GM12872 (cell line): ENCODE results near the gene C1QTNF7.

Experiments used
- TF ChIP-seq, protein P1 (sequence below): IDR thresholded peaks from 3 replicates; pipeline ENCODE4 v1.5.1; 2011; ENCODE audit warnings: low read depth, mild to moderate bottlenecking, low read length, moderate library complexity; ENCODE audit not compliant: insufficient read depth

Gene C1QTNF7

DNA sequence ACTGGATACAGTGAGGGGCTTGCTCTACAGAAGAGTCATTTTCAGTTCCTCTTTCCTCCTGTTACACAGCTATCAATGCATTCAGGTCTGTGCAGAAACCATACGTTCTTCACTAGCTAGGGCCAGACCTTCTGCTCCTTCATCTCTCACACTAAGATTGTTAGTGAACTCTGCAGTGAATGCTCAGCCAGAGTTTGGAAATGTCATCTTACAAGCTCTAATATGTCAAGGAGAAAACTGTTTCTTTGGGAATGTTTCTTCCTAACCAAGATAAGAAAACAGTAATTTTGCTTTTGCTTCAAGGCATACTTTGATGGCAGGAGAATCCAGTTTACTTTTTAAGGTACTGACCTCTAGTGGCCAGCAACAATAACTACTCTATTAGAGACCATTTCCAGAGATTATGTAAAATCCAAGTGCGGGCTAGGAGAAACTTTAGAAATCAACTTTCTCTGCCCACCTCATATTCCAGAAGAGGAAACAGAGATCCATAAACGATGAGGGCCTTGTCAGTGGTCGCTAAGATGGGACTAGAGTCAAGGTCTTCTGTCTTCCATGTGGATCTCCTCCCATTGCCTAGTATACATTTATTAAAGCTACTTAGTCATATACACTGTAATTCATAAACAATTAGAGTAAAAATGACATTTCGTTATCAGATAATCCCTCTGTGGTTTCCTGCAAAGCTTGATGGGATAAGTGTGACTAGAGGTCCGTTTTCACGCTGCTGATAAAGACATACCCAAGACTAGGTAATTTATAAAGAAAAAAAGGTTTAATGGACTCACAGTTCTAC lies 29.8 kb downstream of the C1QTNF7 start:
- TF ChIP-seq, protein P1, sequence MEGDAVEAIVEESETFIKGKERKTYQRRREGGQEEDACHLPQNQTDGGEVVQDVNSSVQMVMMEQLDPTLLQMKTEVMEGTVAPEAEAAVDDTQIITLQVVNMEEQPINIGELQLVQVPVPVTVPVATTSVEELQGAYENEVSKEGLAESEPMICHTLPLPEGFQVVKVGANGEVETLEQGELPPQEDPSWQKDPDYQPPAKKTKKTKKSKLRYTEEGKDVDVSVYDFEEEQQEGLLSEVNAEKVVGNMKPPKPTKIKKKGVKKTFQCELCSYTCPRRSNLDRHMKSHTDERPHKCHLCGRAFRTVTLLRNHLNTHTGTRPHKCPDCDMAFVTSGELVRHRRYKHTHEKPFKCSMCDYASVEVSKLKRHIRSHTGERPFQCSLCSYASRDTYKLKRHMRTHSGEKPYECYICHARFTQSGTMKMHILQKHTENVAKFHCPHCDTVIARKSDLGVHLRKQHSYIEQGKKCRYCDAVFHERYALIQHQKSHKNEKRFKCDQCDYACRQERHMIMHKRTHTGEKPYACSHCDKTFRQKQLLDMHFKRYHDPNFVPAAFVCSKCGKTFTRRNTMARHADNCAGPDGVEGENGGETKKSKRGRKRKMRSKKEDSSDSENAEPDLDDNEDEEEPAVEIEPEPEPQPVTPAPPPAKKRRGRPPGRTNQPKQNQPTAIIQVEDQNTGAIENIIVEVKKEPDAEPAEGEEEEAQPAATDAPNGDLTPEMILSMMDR: peak; percentile 72

DNA sequence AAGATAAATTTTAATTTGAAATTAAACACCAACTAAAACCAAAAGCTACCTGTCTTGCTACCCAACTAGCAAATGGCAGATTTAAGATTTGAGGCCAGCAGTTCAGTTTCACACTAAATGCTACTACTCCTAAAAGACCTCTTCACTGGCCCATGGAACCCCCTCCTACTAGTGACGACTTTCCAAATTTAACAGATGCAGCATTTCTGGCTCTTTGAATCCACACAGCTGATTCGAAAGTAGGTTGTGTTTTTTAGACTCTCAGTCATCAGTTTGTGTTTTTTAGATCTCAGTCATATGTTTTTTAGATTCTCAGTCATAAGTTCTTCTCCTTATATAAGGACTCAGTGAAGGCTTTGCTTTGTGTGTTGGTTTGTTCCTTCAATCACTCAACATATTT lies 30.8 kb downstream of the C1QTNF7 start:
- TF ChIP-seq, protein P1: no peak

DNA sequence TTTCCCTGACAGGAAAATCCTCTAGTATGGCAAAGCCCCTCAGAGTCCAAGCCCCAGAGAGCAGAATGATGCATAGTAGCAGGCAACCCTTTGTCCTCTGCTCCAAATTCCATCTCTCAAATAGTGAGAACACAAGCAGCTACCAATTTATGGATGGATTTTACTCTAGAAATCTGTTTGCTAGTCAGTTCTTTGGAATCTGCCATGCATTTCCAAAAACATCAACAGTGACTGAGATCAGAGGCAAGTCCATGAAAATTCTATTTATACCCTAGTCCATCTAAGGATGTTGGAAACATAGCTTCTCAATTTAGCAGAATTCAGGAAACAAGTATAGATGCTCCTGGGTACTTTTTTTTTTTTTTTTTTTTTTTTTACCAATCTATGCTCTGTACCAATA lies 31.9 kb downstream of the C1QTNF7 start:
- TF ChIP-seq, protein P1: no peak

DNA sequence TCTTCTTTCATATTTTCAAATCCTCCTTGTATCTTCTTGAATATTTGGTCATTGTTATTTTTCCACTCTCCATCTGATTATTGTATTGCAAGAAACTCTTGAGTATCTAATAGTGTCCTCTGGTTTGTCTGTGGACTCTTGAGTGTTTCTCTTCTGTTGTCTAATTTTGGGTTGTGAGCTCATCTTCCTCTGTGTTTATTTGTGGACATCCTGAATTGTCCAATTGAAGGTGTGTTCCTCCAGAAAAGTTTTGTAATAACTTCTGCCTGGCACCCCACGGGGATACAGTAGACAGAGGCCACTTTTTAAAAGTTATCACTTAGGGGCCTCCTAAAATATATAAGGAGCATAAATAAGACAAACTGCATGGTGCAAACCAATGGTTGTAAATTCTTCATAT lies 38.8 kb downstream of the C1QTNF7 start:
- TF ChIP-seq, protein P1: no peak

DNA sequence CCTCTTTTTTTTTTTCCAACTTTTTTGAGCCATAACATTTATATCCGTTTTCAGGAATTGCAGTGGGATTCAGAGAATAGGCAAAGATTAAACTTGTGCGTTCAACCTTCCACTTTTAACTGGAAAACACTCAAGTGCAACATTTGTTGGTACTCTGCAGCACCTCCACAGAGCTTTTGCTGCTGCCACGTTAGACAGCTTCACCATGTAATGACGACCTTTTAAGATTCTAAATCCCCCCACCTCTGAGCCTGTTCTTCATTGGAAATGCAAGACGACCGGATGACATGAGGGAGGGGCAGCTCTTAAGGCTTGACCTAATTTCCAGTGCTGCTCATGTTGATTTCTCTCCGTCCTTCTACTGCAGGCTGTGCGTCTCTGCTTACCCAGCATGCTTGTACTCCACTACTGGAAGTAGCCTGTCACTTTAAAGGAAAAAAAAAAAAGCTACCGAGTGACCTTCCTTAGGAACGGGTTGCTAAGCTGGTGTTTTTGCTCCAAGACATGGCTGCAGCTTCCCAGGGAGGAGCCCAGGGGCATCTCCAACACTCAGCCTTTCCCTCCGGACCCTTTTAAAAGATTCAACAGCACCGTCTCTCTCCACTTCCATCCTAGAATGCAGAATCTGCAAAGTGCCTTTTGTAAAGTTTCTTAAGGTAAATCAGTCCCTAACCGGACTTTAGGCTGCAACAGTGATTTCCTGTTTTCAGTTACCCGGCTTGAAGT lies 41.7 kb downstream of the C1QTNF7 start, which contains the start of gene CC2D2A:
Gene CC2D2A (plus strand): TSS at position 481 of the 726 bp plus-strand sequence. CDS start 6,051 bp downstream, outside the sequence.
- TF ChIP-seq, protein P1: no peak

DNA sequence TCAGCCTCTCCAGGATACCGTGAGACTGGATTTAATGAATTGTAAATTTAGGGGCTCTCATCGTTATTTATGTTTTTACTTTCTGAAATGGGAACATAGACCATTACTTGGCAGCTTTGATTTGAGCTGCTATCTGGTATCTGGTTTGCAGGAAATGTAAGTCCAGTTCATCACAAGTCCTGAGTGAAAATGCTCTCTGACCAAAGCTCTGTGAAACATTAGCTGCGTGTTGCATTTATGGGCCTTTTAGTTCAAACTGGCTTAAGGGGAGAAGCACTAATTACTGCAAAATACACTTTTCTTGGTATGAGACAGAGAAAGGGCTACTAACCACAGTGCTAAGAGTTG lies 42.3 kb downstream of the C1QTNF7 start:
- TF ChIP-seq, protein P1: no peak

DNA sequence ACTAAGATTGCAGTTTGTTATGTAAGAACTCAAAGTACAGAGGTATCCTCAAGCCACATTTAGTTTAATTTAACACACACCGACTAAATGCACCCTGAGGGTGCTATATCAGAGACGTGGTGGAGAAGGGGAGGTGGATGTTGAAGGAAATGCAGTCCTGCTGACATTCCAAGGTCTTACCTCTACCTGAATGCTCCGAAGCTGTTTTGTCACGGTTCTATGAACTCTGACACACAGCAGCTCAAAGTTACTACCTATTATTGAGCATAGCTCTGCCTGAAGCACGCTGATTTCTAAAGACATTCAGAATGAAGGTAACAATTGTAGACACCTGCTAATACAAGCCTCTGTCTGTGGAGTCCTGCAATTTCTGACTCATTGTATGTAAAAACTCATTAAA lies 48.6 kb downstream of the C1QTNF7 start:
- TF ChIP-seq, protein P1: no peak
